Panc1 (cell line): ENCODE results near the gene EFR3B.

Experiments used
- CTCF ChIP-seq: fragments of 450-650 bp; IDR thresholded peaks from 2 replicates; pipeline ENCODE4 v1.5.1; 2017; ENCODE audit warnings: mild to moderate bottlenecking
- POLR2AphosphoS5 ChIP-seq: IDR thresholded peaks from 2 replicates; pipeline ENCODE4 v1.6.1; 2012; ENCODE audit warnings: mild to moderate bottlenecking, low read depth, low read length, moderate library complexity
- TCF7L2 ChIP-seq: IDR thresholded peaks from 2 replicates; pipeline ENCODE4 v1.6.1; 2011; ENCODE audit warnings: mild to moderate bottlenecking, low read depth, low read length, inconsistent platforms
- TF ChIP-seq, protein P1 (sequence below), 2 experiments: IDR thresholded peaks; 2 replicates each; pipeline ENCODE4 v1.6.1; 2011 to 2012; ENCODE audit warnings: low read depth in 2 of 2, control low read depth in 1 of 2, low read length in 1 of 2, mild to moderate bottlenecking in 1 of 2, moderate library complexity in 1 of 2; ENCODE audit not compliant: insufficient read depth in 1 of 2

GRCh38 chr2:25044990-25045389 lies 3.1 kb downstream of the EFR3B start:
- TF ChIP-seq CTCF (no peak), POLR2AphosphoS5 (no peak), TCF7L2 (no peak)
- TF ChIP-seq, protein P1, sequence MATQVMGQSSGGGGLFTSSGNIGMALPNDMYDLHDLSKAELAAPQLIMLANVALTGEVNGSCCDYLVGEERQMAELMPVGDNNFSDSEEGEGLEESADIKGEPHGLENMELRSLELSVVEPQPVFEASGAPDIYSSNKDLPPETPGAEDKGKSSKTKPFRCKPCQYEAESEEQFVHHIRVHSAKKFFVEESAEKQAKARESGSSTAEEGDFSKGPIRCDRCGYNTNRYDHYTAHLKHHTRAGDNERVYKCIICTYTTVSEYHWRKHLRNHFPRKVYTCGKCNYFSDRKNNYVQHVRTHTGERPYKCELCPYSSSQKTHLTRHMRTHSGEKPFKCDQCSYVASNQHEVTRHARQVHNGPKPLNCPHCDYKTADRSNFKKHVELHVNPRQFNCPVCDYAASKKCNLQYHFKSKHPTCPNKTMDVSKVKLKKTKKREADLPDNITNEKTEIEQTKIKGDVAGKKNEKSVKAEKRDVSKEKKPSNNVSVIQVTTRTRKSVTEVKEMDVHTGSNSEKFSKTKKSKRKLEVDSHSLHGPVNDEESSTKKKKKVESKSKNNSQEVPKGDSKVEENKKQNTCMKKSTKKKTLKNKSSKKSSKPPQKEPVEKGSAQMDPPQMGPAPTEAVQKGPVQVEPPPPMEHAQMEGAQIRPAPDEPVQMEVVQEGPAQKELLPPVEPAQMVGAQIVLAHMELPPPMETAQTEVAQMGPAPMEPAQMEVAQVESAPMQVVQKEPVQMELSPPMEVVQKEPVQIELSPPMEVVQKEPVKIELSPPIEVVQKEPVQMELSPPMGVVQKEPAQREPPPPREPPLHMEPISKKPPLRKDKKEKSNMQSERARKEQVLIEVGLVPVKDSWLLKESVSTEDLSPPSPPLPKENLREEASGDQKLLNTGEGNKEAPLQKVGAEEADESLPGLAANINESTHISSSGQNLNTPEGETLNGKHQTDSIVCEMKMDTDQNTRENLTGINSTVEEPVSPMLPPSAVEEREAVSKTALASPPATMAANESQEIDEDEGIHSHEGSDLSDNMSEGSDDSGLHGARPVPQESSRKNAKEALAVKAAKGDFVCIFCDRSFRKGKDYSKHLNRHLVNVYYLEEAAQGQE (IDR thresholded peaks at IDR 0.05; ENCODE audit: insufficient read depth in 1 of 2, low read depth in 2 of 2, low read length in 1 of 2), result no peak
